Measurements from ENCODE around the gene RAPGEF2.
"Not testable (repeated sequence)": the region's sequence is repeated elsewhere in the genome, so short reads cannot be mapped to it uniquely, and the experiment has no call there.

The RAPGEF2 gene

GRCh38 chr4:159283696-159284095 is 180.8 kb downstream of the RAPGEF2 start:
- DNase-seq = no peak

- DNase-seq = no peak
Observed at GRCh38 chr4:159284113-159284512, 181.2 kb downstream of the RAPGEF2 start.

GRCh38 chr4:159284733-159285132 is 181.9 kb downstream of the RAPGEF2 start:
- DNase-seq = no peak

GRCh38 chr4:159287767-159288166 is 184.9 kb downstream of the RAPGEF2 start:
- no peak for DNase-seq

- DNase-seq = no peak
Observed at GRCh38 chr4:159289682-159290081, 186.8 kb downstream of the RAPGEF2 start.

- DNase-seq = no peak
Observed at GRCh38 chr4:159290321-159291030, 187.6 kb downstream of the RAPGEF2 start.

- DNase-seq = no peak
Observed at GRCh38 chr4:159291176-159291575, 188.3 kb downstream of the RAPGEF2 start.

GRCh38 chr4:159292137-159292896 is 189.4 kb downstream of the RAPGEF2 start:
- no peak for DNase-seq

GRCh38 chr4:159293811-159294515 is 191.1 kb downstream of the RAPGEF2 start:
- DNase-seq = no peak

- DNase-seq = no peak
Observed at GRCh38 chr4:159296061-159296460, 193.2 kb downstream of the RAPGEF2 start.

GRCh38 chr4:159297091-159297490 is 194.2 kb downstream of the RAPGEF2 start:
- DNase-seq = no peak

GRCh38 chr4:159298502-159298901 is 195.6 kb downstream of the RAPGEF2 start:
- DNase-seq = no peak

GRCh38 chr4:159303435-159303834 is 200.6 kb downstream of the RAPGEF2 start:
- no peak for DNase-seq

- DNase-seq = no peak
Observed at GRCh38 chr4:159305129-159305528, 202.2 kb downstream of the RAPGEF2 start.

GRCh38 chr4:159307929-159308328 is 205.1 kb downstream of the RAPGEF2 start:
- DNase-seq = no peak

- DNase-seq = no peak
Observed at GRCh38 chr4:159308566-159309340, 205.9 kb downstream of the RAPGEF2 start.

GRCh38 chr4:159312236-159312635 is 209.4 kb downstream of the RAPGEF2 start:
- no peak for DNase-seq

- DNase-seq = not testable (repeated sequence)
Observed at GRCh38 chr4:159315879-159316278, 213.0 kb downstream of the RAPGEF2 start.

- DNase-seq = no peak
Observed at GRCh38 chr4:159317203-159317602, 214.3 kb downstream of the RAPGEF2 start.

- no peak for DNase-seq
Observed at GRCh38 chr4:159319027-159319426, 216.1 kb downstream of the RAPGEF2 start.

GRCh38 chr4:159326480-159326879 is 223.6 kb downstream of the RAPGEF2 start:
- no peak for DNase-seq

- DNase-seq = no peak
Observed at GRCh38 chr4:159328766-159329165, 225.9 kb downstream of the RAPGEF2 start.

- DNase-seq = no peak
Observed at GRCh38 chr4:159334461-159334860, 231.6 kb downstream of the RAPGEF2 start.
